ENCODE results near the gene IL17RC.

IL17RC gene

GRCh38 chr3:9914011-9914410, 2.9 kb upstream of the IL17RC start:
- no peak for TF ChIP-seq ZFX (IDR thresholded peaks at IDR 0.05)
- TF ChIP-seq CTCF (conservative IDR thresholded peaks at IDR 0.05) = no peak
- H3K27ac ChIP-seq = peak overlapping the region; percentile 44

GRCh38 chr3:9914559-9915253, 2.2 kb upstream of the IL17RC start:
- peak overlapping the region; percentile 44 for H3K27ac ChIP-seq
- TF ChIP-seq ZFX (IDR thresholded peaks at IDR 0.05) (no peak), CTCF (conservative IDR thresholded peaks at IDR 0.05) (no peak)

- H3K27ac ChIP-seq = no peak overlapping the region; the same call in 1 of the 2 replicates
- TF ChIP-seq ZFX (IDR thresholded peaks at IDR 0.05) (no peak), CTCF (conservative IDR thresholded peaks at IDR 0.05) (no peak)
Observed at GRCh38 chr3:9915254-9916141, 1.4 kb upstream of the IL17RC start.

GRCh38 chr3:9916346-9916733, 558 bp upstream of the IL17RC start:
- H3K27ac ChIP-seq = peak overlapping the region; percentile 77
- no peak for TF ChIP-seq ZFX (IDR thresholded peaks at IDR 0.05)
- no peak for TF ChIP-seq CTCF (conservative IDR thresholded peaks at IDR 0.05)

- no peak for TF ChIP-seq ZFX (IDR thresholded peaks at IDR 0.05)
- no peak for TF ChIP-seq CTCF (conservative IDR thresholded peaks at IDR 0.05)
- peak overlapping the region; percentile 77 for H3K27ac ChIP-seq
Observed at GRCh38 chr3:9917820-9918219, 922 bp downstream of the IL17RC start.

- peak overlapping the region; percentile 77 for H3K27ac ChIP-seq
- no peak for TF ChIP-seq CTCF (conservative IDR thresholded peaks at IDR 0.05)
- TF ChIP-seq ZFX (IDR thresholded peaks at IDR 0.05) = no peak
Observed at GRCh38 chr3:9918261-9919038, 1.6 kb downstream of the IL17RC start.

All from C4-2B (cell line).